Subcutaneous adipose tissue (tissue), 4 donors: ENCODE data around the gene ARL4D. TPM values are rescaled to one million over a fixed set of nuclear protein-coding genes. Genes with fewer than 3 reads are reported as not detected.

Experiments used
- CTCF ChIP-seq: fragments of 450-650 bp; IDR thresholded peaks from one replicate; pipeline ENCODE4 v1.5.1; 2016; ENCODE audit warnings: low read depth, mild to moderate bottlenecking, control low read depth, antibody characterized with exemption, moderate library complexity
- total RNA-seq, 4 donors: library from RNA; depleted of rRNA; stranded (reverse); fragments of >200 nt; gene quantifications; one replicate each; pipeline ENCODE4 v1.1.0, GENCODE V29; 2016

The ARL4D gene
- total RNA-seq, 4 donors from 2014 or later: 6.1 to 23.5 (median 9.9) TPM

GRCh38 chr17:43437756-43438155 is 39.0 kb downstream of the ARL4D start:
- TF ChIP-seq CTCF: no peak

GRCh38 chr17:43438626-43439025 is 39.8 kb downstream of the ARL4D start:
- TF ChIP-seq CTCF: no peak

- TF ChIP-seq CTCF: no peak
These were observed 40.2 kb downstream of the ARL4D start for GRCh38 chr17:43439041-43439440.

GRCh38 chr17:43442711-43443110 is 43.9 kb downstream of the ARL4D start:
- no peak for TF ChIP-seq CTCF

- no peak for TF ChIP-seq CTCF
These were observed 44.6 kb downstream of the ARL4D start for GRCh38 chr17:43443381-43443780.

GRCh38 chr17:43444223-43445008 is 45.6 kb downstream of the ARL4D start:
- no peak for TF ChIP-seq CTCF

- TF ChIP-seq CTCF: no peak
These were observed 46.3 kb downstream of the ARL4D start for GRCh38 chr17:43445009-43445589.
